K562 (cell line): Measurements from ENCODE around the gene LMAN1L. TPM values are rescaled to one million over a fixed set of nuclear protein-coding genes. Genes with fewer than 3 reads are reported as not detected.

Source experiments
- ATAC-seq: fragments of 200-7000 bp; cut with Tn5 transposase; 3 replicates; pipeline ENCODE4 v1.9.1; 2020; ENCODE audit warnings: moderate library complexity
- BruUV-seq: library from RNA; stranded (reverse); fragments of 400-500 nt; replicated peaks from 2 replicates; lab custom pipeline; 2021; lab: Mats Ljungman, UMichigan
- CTCF ChIA-PET: fragments of 300-600 bp; formaldehyde crosslinking; extraction: SDS; loops from one replicate; lab custom pipeline; 2021; ENCODE audit warnings: low intra/inter-chr PET ratio; lab: Yijun Ruan, JAX
- POLR2A ChIA-PET: fragments of 300-600, 350-650 bp; sonication (Branson Sonifier 250); formaldehyde crosslinking; extraction: SDS; loops from one replicate; lab custom pipeline; 2021; ENCODE audit warnings: antibody characterized with exemption, inconsistent platforms; lab: Yijun Ruan, JAX
- DNase-seq, 4 experiments: peaks; one replicate each; pipeline versions ENCODE4 v3.0.0 to v3.0.0-alpha.2; 2011 to 2018; ENCODE audit warnings: low spot score in 3 of 4, mixed read lengths in 3 of 4; ENCODE audit errors: extremely low read depth in 1 of 4
- FAIRE-seq: peaks from 2 replicates; lab custom pipeline; 2011; peaks lifted over from hg19 to GRCh38; lab: Jason Lieb, UNC
- H2AFZ ChIP-seq: 2 replicates; pipeline ENCODE4 v1.6.0; 2011; ENCODE audit warnings: low read depth, low read length, control low read depth, inconsistent platforms
- H3K27ac ChIP-seq: fragments of 200-600 bp; 3 replicates; pipeline ENCODE4 v1.8.0; 2011; ENCODE audit warnings: low read depth, mild to moderate bottlenecking, control low read depth, inconsistent platforms, low read length, moderate library complexity, mixed read lengths; ENCODE audit errors: extremely low read depth
- H3K27me3 ChIP-seq, 2 experiments: fragments of 300-600 bp in 1 of 2; 2 replicates in 1 of 2; 3 replicates in 1 of 2; pipeline versions ENCODE4 v1.6.0 to v1.8.0; 2011; ENCODE audit warnings: inconsistent platforms in 2 of 2, low read length in 2 of 2, mild to moderate bottlenecking in 1 of 2, mixed read lengths in 1 of 2, moderate library complexity in 1 of 2; ENCODE audit not compliant: control insufficient read depth in 2 of 2, insufficient read depth in 2 of 2
- H3K36me3 ChIP-seq: fragments of 300-600 bp; 3 replicates; pipeline ENCODE4 v1.8.0; 2011; ENCODE audit warnings: mild to moderate bottlenecking, low read length, inconsistent platforms; ENCODE audit not compliant: control insufficient read depth, insufficient read depth
- H3K4me1 ChIP-seq, 2 experiments: fragments of 200-600 bp in 1 of 2; replicated peaks in 1 of 2; 2 replicates in 1 of 2; 3 replicates in 1 of 2; pipeline versions ENCODE4 v1.5.1 to v1.8.0; 2011; ENCODE audit warnings: inconsistent platforms in 2 of 2, low read length in 2 of 2, mild to moderate bottlenecking in 1 of 2, mixed read lengths in 1 of 2, moderate library complexity in 1 of 2; ENCODE audit not compliant: control insufficient read depth in 2 of 2, insufficient read depth in 2 of 2
- H3K4me2 ChIP-seq: 2 replicates; pipeline ENCODE4 v1.6.1; 2011; ENCODE audit warnings: low read length, control low read depth, inconsistent platforms, mixed read lengths; ENCODE audit not compliant: insufficient read depth
- H3K4me3 ChIP-seq: fragments of 200-600 bp; sonication (generic), shearing (Covaris generic); 2 replicates; pipeline ENCODE4 v1.5.1; 2016; ENCODE audit warnings: control low read depth, inconsistent platforms
- H3K79me2 ChIP-seq: fragments of 200-600 bp; 3 replicates; pipeline ENCODE4 v1.8.0; 2011; ENCODE audit warnings: low read length, inconsistent platforms; ENCODE audit not compliant: control insufficient read depth, insufficient read depth
- H3K9ac ChIP-seq, 2 experiments: 2 replicates each; pipeline versions ENCODE4 v1.6.0 to v1.6.1; 2011; ENCODE audit warnings: low read depth in 2 of 2, low read length in 2 of 2, control low read depth in 1 of 2, inconsistent platforms in 1 of 2, mild to moderate bottlenecking in 1 of 2, mixed read lengths in 1 of 2; ENCODE audit not compliant: insufficient read depth in 1 of 2
- H3K9me1 ChIP-seq: one replicate; pipeline ENCODE4 v1.6.0; 2011; ENCODE audit warnings: inconsistent platforms, mild to moderate bottlenecking, low read length, moderate library complexity; ENCODE audit not compliant: control insufficient read depth, insufficient read depth
- H3K9me3 ChIP-seq: replicated peaks from 2 replicates; pipeline ENCODE4 v1.5.1; 2011; ENCODE audit warnings: low read depth, low read length, inconsistent platforms; ENCODE audit not compliant: control insufficient read depth, insufficient read depth
- H4K20me1 ChIP-seq: replicated peaks from 2 replicates; pipeline ENCODE4 v1.6.1; 2011; ENCODE audit warnings: low read length, inconsistent platforms, mixed read lengths; ENCODE audit not compliant: control insufficient read depth, insufficient read depth
- CREM ChIP-seq: IDR thresholded peaks from 2 replicates; pipeline ENCODE4 v1.6.1; 2014; ENCODE audit warnings: antibody characterized with exemption, low read depth
- CTCFL ChIP-seq: IDR thresholded peaks from 2 replicates; pipeline ENCODE4 v1.6.1; 2011; ENCODE audit warnings: borderline replicate concordance, low read depth, mild to moderate bottlenecking, moderate library complexity, low read length; ENCODE audit not compliant: insufficient read depth, poor library complexity, severe bottlenecking
- E2F4 ChIP-seq: sonication (generic); formaldehyde crosslinking; IDR thresholded peaks from 2 replicates; pipeline ENCODE4 v1.8.0; 2022; ENCODE audit warnings: mild to moderate bottlenecking, low read depth, missing genetic modification reagents
- E2F6 ChIP-seq, 2 experiments: IDR thresholded peaks; 2 replicates each; pipeline ENCODE4 v1.6.1; 2011; ENCODE audit warnings: borderline replicate concordance in 1 of 2, control low read depth in 1 of 2, low read depth in 1 of 2, low read length in 1 of 2, mild to moderate bottlenecking in 1 of 2, mixed read lengths in 1 of 2, moderate library complexity in 1 of 2; ENCODE audit not compliant: insufficient read depth in 1 of 2, insufficient read length in 1 of 2, poor library complexity in 1 of 2, severe bottlenecking in 1 of 2; ENCODE audit errors: extremely low read depth in 1 of 2
- GATA2 ChIP-seq: sonication (generic); formaldehyde crosslinking; IDR thresholded peaks from 2 replicates; pipeline ENCODE4 v1.4.0; 2020; ENCODE audit warnings: mild to moderate bottlenecking, missing genetic modification reagents
- HEY1 ChIP-seq: fragments of 250-450 bp; sonication (Bioruptor Pico); IDR thresholded peaks from 2 replicates; pipeline ENCODE4 v1.5.0; 2020; ENCODE audit warnings: mild to moderate bottlenecking, moderate library complexity, borderline replicate concordance
- HNRNPLL ChIP-seq: fragments of 200-400 bp; formaldehyde crosslinking; IDR thresholded peaks from 2 replicates; pipeline ENCODE4 v1.6.1; 2017; ENCODE audit warnings: low read length, low read depth, mild to moderate bottlenecking; ENCODE audit not compliant: poor library complexity, severe bottlenecking
- SAFB2 ChIP-seq: fragments of 200-400 bp; formaldehyde crosslinking; IDR thresholded peaks from 2 replicates; pipeline ENCODE4 v1.6.1; 2018; ENCODE audit warnings: borderline replicate concordance, low read length, low read depth, moderate library complexity; ENCODE audit not compliant: severe bottlenecking
- ZBTB7A ChIP-seq: IDR thresholded peaks from 2 replicates; pipeline ENCODE4 v1.6.1; 2011; ENCODE audit warnings: low read depth, mild to moderate bottlenecking, low read length, moderate library complexity, borderline replicate concordance; ENCODE audit not compliant: control insufficient read depth
- WGBS: fragments of 100-300 bp; shearing (Covaris generic); methylation state at CpG from one replicate; pipeline ENCODE4 v1.1.6; 2016; ENCODE audit warnings: low coverage, mixed read lengths; ENCODE audit not compliant: insufficient coverage; ENCODE audit errors: missing lambda C conversion rate; 5-methylcytosine and 5-hydroxymethylcytosine counted together
- in situ Hi-C: fragments of 300-500 bp; cut with MboI; formaldehyde crosslinking; loops from 4 replicates; pipeline ENCODE4 v1.15.0; 2018; ENCODE audit warnings: inconsistent platforms, mixed read lengths
- intact Hi-C: fragments of 100-400 bp; cut with micrococcal nuclease; formaldehyde crosslinking; loops from 2 replicates; pipeline ENCODE4 v1.14.2; 2022
- polyA plus RNA-seq, 8 experiments: library from polyadenylated mRNA; depleted of rRNA in 4 of 8; stranded (reverse) in 5 of 8; unstranded in 3 of 8; fragments of >200 nt; fragmentation: Nextera tagmentation in 2 of 8; fragmentation: Illumina TruSeq in 1 of 8; extraction: Ambion mirVana in 2 of 8; extraction: Trizol in 1 of 8; gene quantifications; 2 replicates each; pipeline versions ENCODE4 v1.2.1 to v1.2.3, GENCODE V29; 2011 to 2014; ENCODE audit warnings: inconsistent platforms in 1 of 8, missing spikeins in 1 of 8
- total RNA-seq, 7 experiments: library from RNA; depleted of rRNA in 6 of 7; stranded (reverse); fragments of >200 nt in 6 of 7; fragmentation: Illumina TruSeq in 2 of 7; extraction: Trizol in 2 of 7; gene quantifications; 2 replicates each; pipeline versions ENCODE4 v1.2.1 to v1.2.3, GENCODE V29; 2011 to 2021; ENCODE audit warnings: low replicate concordance in 1 of 7
- TF ChIP-seq, protein P1 (sequence below): fragments of 450-650 bp; formaldehyde crosslinking; IDR thresholded peaks from 2 replicates; pipeline ENCODE4 v1.4.0; 2020; ENCODE audit warnings: mild to moderate bottlenecking, mixed read lengths
- TF ChIP-seq, protein P2 (sequence below): fragments of 250-450 bp; sonication (Bioruptor Pico); IDR thresholded peaks from 2 replicates; pipeline ENCODE4 v1.8.0; 2022; ENCODE audit warnings: moderate library complexity, mild to moderate bottlenecking, inconsistent platforms

The LMAN1L gene
- total and polyA plus RNA-seq, 9 of the 15 experiments (the other 6 are each of a cell fraction or from before 2014, with no cell fraction given): not detected

DNA sequence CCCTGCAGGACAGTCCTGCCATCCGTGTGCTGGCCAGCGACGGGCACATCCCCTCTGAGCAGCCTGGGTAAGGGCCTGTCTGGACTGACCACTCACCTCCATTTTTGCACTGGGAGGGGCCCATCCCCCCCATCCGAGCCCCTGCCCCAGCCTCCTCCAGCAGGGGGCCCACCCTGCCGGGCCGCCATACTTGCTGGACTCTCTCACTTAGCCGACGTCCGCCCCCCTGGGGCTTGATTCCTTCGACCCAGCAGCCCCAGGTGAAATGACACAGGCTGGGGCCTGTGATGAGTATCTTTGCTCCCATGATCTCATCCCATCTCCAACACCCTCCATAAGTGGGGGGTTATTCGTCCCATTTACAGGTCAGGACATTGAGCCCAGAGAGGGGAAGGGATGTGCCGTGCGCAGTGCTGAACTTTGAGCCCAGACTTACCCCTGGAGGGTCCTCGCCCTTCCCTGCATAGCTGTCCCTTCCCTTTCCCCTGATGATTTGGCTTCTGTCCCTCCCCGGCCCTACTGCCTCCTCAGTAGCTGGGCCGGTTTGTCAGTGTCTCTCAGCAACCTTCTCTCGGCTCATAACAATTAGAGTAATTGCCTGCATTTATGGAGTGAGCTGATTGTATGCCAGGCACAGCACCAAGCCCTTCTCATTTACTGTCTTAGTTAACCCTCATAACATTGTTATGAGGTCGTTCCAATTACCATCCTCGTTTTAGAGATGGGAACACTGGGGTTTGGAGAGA, 4.2 kb downstream of the LMAN1L start:
- in situ Hi-C loops (no loop called here), intact Hi-C loops (no loop called here)
- no peak for FAIRE-seq
- ChIA-PET POLR2A (interaction anchor here (1.2 kb wide), 1 partner anchor 14 kb away, joined by 3 read pairs; no protein-coding TSS in a partner anchor), CTCF (no interaction called here)
- Histone ChIP-seq H3K9ac (peak overlapping the region in 1 of 2 experiments; percentile 17; a peak in 1 of 4 replicates), H3K4me3 (no peak overlapping the region), H2AFZ (peak overlapping the region; percentile 63), H3K79me2 (no peaks in the 10 kb centered on the region), H4K20me1 (no peaks in the 10 kb centered on the region), H3K9me3 (no peaks in the 10 kb centered on the region), H3K4me2 (no peak overlapping the region), H3K36me3 (no peaks in the 10 kb centered on the region), H3K27me3 (peaks cover 0 to 13% of the 10 kb centered on the region in 2 experiments; a peak in 2 of 5 replicates), H3K4me1 (peaks cover 6 to 30% of the 10 kb centered on the region in 2 experiments; a peak in 3 of 5 replicates), H3K9me1 (no peaks in the 10 kb centered on the region), H3K27ac (no peak overlapping the region)
- no TSS peak for BruUV-seq
- peak in 2 of 4 experiments; percentile 41 to 49 for DNase-seq
- WGBS: 29% methylated on average over 18 of the region's 19 CpGs
- no peak for ATAC-seq
- TF ChIP-seq HNRNPLL: no peak
- no peak for TF ChIP-seq E2F6 (IDR thresholded peaks at IDR 0.05; ENCODE audit: borderline replicate concordance in 1 of 2, extremely low read depth in 1 of 2, insufficient read depth in 1 of 2, insufficient read length in 1 of 2, low read depth in 1 of 2, low read length in 1 of 2, poor library complexity in 1 of 2, severe bottlenecking in 1 of 2)
- TF ChIP-seq E2F4: no peak
- TF ChIP-seq ZBTB7A: no peak
- no peak for TF ChIP-seq HEY1 (CRISPR knock-in tag)
- TF ChIP-seq, protein P1, sequence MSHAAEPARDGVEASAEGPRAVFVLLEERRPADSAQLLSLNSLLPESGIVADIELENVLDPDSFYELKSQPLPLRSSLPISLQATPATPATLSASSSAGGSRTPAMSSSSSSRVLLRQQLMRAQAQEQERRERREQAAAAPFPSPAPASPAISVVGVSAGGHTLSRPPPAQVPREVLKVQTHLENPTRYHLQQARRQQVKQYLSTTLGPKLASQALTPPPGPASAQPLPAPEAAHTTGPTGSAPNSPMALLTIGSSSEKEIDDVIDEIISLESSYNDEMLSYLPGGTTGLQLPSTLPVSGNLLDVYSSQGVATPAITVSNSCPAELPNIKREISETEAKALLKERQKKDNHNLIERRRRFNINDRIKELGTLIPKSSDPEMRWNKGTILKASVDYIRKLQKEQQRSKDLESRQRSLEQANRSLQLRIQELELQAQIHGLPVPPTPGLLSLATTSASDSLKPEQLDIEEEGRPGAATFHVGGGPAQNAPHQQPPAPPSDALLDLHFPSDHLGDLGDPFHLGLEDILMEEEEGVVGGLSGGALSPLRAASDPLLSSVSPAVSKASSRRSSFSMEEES (CRISPR knock-in tag): no peak
- TF ChIP-seq GATA2 (CRISPR knock-in tag): no peak
- TF ChIP-seq CREM: no peak
- peak; percentile 72 for TF ChIP-seq CTCFL
- no peak for TF ChIP-seq SAFB2
- TF ChIP-seq, protein P2, sequence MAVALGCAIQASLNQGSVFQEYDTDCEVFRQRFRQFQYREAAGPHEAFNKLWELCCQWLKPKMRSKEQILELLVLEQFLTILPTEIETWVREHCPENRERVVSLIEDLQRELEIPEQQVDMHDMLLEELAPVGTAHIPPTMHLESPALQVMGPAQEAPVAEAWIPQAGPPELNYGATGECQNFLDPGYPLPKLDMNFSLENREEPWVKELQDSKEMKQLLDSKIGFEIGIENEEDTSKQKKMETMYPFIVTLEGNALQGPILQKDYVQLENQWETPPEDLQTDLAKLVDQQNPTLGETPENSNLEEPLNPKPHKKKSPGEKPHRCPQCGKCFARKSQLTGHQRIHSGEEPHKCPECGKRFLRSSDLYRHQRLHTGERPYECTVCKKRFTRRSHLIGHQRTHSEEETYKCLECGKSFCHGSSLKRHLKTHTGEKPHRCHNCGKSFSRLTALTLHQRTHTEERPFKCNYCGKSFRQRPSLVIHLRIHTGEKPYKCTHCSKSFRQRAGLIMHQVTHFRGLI (CRISPR knock-in tag): no peak
